Measurements from ENCODE around the gene PTPRQ. TPM values are rescaled to one million over a fixed set of nuclear protein-coding genes. Genes with fewer than 3 reads are reported as not detected.

Gene PTPRQ
- total and polyA plus RNA-seq, 2 of the 8 experiments (the other 6 are each of a cell fraction or from before 2014, with no cell fraction given) = not detected

GRCh38 chr12:80469681-80470080, 25.6 kb downstream of the PTPRQ start:
- H2AK5ac ChIP-seq (ENCODE audit: low read depth, low read length) = no peak overlapping the region
- DNase-seq (ENCODE audit: low read depth in 1 of 2, low spot score in 2 of 2) (no peak), FAIRE-seq (no peak)
- no peak overlapping the region for H4K91ac ChIP-seq (replicated peaks; ENCODE audit: insufficient read length, low read length)
- no peak overlapping the region for H3K4me2 ChIP-seq (ENCODE audit: insufficient read depth in 1 of 2, low read depth in 2 of 2, low read length in 2 of 2)
- no peaks in the 10 kb centered on the region for H3K79me1 ChIP-seq (ENCODE audit: low read depth, low read length)
- no peak overlapping the region for H3K4me3 ChIP-seq (ENCODE audit: extremely low read depth in 1 of 4, insufficient read depth in 2 of 4, low read depth in 3 of 4, low read length in 4 of 4)
- no peak overlapping the region for H2BK120ac ChIP-seq (replicated peaks; ENCODE audit: low read depth, low read length)
- H2AFZ ChIP-seq (ENCODE audit: low read length) = no peak overlapping the region
- ChIA-PET POLR2A (ENCODE audit: partially characterized antibody) (no interaction called here), CTCF (ENCODE audit: partially characterized antibody) (interaction anchor here (2.8 kb wide), 1 partner anchor 241 kb away, joined by 10 read pairs; no protein-coding TSS in a partner anchor)
- no peak overlapping the region for H2BK15ac ChIP-seq (ENCODE audit: low read length)
- no peak overlapping the region for H3K14ac ChIP-seq (ENCODE audit: insufficient read length)
- H3K18ac ChIP-seq (ENCODE audit: extremely low read depth, low read length) = no peak overlapping the region
- no peak overlapping the region for H3K56ac ChIP-seq (replicated peaks; ENCODE audit: insufficient read length, low read depth, low read length)
- H3K4ac ChIP-seq (replicated peaks; ENCODE audit: insufficient read length, low read depth, low read length) = no peak overlapping the region
- no peak overlapping the region for H2BK5ac ChIP-seq (ENCODE audit: low read depth, low read length)
- no peak overlapping the region for H3K9ac ChIP-seq (replicated peaks in 1 of 4; ENCODE audit: extremely low read depth in 1 of 4, low read depth in 3 of 4, low read length in 3 of 4)
- WGBS, 2 experiments (ENCODE audit: extremely low coverage in 1 of 2, insufficient coverage in 1 of 2, insufficient read length in 1 of 2, insufficient replicate concordance in 2 of 2, low coverage in 1 of 2, low lambda C conversion rate in 2 of 2, missing lambda C conversion rate in 1 of 2) = 100% methylated on average over 1 of the region's 1 CpG; no CpG with 5 or more reads in 1 of the 2 experiments
- H4K5ac ChIP-seq (ENCODE audit: insufficient read length, low read depth, low read length) = no peak overlapping the region
- no peak overlapping the region for H2BK12ac ChIP-seq (ENCODE audit: low read depth, low read length)
- H3K36me3 ChIP-seq (ENCODE audit: control insufficient read depth in 2 of 4, insufficient read depth in 4 of 4, low read length in 3 of 4) = no peaks in the 10 kb centered on the region
- H3K23me2 ChIP-seq (ENCODE audit: low read depth, low read length) = no peaks in the 10 kb centered on the region
- H4K20me1 ChIP-seq (replicated peaks in 1 of 2; ENCODE audit: control insufficient read depth in 1 of 2, insufficient read depth in 2 of 2, low read length in 2 of 2) = no peaks in the 10 kb centered on the region
- H2BK20ac ChIP-seq (ENCODE audit: low read length) = no peak overlapping the region; the same call in 1 of the 2 replicates
- H3K9me3 ChIP-seq (ENCODE audit: insufficient read depth in 2 of 2, low read depth in 1 of 2, low read length in 1 of 2) = no peaks in the 10 kb centered on the region
- H3K79me2 ChIP-seq (ENCODE audit: control insufficient read depth in 1 of 2, insufficient read depth in 2 of 2, low read length in 2 of 2) = no peaks in the 10 kb centered on the region
- no peaks in the 10 kb centered on the region for H3K27me3 ChIP-seq (replicated peaks in 1 of 4; ENCODE audit: control insufficient read depth in 3 of 4, extremely low read depth in 1 of 4, insufficient read depth in 3 of 4, low read length in 3 of 4)
- no peak overlapping the region for H3K27ac ChIP-seq (ENCODE audit: low read depth, low read length)
- H4K8ac ChIP-seq (ENCODE audit: extremely low read depth, insufficient read depth, low read length) = no peak overlapping the region
- peaks cover 0 to 2% (median 0%) of the 10 kb centered on the region in 4 experiments; a peak in 2 of 7 replicates for H3K4me1 ChIP-seq (replicated peaks in 1 of 4; ENCODE audit: control insufficient read depth in 3 of 4, insufficient read depth in 4 of 4, low read length in 3 of 4)
- H3K23ac ChIP-seq (ENCODE audit: insufficient read length) = no peak overlapping the region
- TF ChIP-seq JUN (IDR thresholded peaks at IDR 0.05; ENCODE audit: low read depth, low read length) (no peak), USF2 (IDR thresholded peaks at IDR 0.05; ENCODE audit: low read length) (no peak), CBX5 (IDR thresholded peaks at IDR 0.05; ENCODE audit: low read depth, low read length) (no peak), POLR2A (IDR thresholded peaks at IDR 0.05; ENCODE audit: control extremely low read depth in 1 of 2, low read depth in 2 of 2, low read length in 2 of 2) (no peak), KDM4A (IDR thresholded peaks at IDR 0.05; ENCODE audit: low read depth, low read length, severe bottlenecking) (no peak), JUND (IDR thresholded peaks at IDR 0.05; ENCODE audit: low read length) (no peak), RXRA (IDR thresholded peaks at IDR 0.05; ENCODE audit: insufficient read depth, low read depth, low read length) (no peak), BACH1 (IDR thresholded peaks at IDR 0.05; ENCODE audit: low read length) (no peak), NRF1 (IDR thresholded peaks at IDR 0.05; ENCODE audit: low read depth, low read length) (no peak), HDAC6 (IDR thresholded peaks at IDR 0.05; ENCODE audit: low read depth, low read length) (no peak)

Measured in H1 (cell line).